DMS 273 (cell line): ENCODE data around the gene TCHP.
"Not testable (repeated sequence)": the region's sequence is repeated elsewhere in the genome, so short reads cannot be mapped to it uniquely, and the experiment has no call there.

ENCODE experiments used
- DNase-seq: peaks from one replicate; lab custom pipeline; 2025; ENCODE audit not compliant: unreplicated experiment; lab: John Stamatoyannopoulos, UW

Gene TCHP, protein sequence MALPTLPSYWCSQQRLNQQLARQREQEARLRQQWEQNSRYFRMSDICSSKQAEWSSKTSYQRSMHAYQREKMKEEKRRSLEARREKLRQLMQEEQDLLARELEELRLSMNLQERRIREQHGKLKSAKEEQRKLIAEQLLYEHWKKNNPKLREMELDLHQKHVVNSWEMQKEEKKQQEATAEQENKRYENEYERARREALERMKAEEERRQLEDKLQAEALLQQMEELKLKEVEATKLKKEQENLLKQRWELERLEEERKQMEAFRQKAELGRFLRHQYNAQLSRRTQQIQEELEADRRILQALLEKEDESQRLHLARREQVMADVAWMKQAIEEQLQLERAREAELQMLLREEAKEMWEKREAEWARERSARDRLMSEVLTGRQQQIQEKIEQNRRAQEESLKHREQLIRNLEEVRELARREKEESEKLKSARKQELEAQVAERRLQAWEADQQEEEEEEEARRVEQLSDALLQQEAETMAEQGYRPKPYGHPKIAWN

DNA sequence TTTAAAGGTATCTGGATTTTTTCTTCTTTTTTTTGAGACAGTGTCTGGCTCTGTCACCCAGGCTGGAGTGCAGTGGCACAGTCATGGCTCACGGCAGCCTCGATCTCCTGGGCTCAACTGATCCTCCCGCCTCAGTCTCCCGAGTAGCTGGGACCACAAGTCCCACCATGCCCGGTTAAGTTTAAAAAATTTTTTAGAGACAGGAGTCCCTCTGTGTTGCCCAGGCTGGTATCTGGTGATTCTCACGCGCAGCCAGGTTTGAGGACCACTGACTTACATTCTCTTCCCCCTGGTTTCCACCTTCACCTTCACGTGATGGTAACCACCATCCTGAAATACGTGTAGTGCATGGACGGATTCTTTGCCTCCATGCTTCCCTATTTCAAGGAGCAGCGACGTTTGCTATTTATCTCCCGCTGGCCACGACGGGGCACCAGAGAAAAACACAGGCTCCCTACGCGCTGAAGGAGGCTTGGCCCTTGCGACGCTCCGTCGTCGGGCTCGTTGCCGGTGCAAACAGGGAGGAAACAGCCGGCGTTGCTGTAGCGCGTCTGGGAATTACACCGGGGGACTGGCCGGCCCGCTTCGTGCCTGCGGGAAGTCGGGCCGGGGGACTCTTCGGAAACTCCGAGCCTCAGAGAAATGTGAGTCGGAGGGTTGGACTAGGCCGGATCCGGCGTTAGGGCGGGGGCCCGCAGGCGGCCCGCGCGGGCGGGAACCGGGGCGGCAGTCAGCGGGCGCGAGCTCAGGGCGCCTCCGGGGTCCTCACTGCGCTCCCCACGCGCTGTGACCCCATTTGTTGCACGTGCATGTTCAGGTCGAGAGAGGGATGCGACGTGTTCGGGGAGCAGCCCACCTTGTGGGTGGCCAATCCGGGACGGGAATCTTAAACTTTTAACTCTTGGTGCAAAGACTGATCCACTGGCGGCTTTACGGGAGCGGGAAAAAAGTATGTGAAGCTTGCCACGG lies at the start of gene TCHP:
TSS of gene TCHP (plus strand) at position 492 of the 969 bp plus-strand sequence. CDS start 2,753 bp downstream, outside the sequence.
- DNase-seq = peak; percentile 86

DNA sequence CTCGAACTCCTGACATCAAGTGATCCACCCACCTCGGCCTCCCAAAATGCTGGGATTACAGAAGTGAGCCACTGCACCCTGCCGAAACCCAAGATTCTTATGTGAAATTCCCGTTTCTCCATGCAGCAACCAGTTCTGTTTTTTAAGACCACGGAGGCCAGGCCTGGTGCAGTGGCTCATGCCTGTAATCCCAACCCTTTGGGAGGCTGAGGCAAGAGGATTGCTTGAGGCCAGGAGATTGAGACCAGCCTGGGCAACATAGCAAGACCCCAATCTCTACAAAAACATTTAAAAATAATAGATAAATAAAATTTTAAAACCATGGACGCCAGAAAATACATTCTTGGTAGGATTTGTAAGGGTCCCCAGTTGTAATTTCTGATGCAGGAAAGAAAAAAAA lies 49.6 kb upstream of the TCHP start:
- not testable (repeated sequence) for DNase-seq

DNA sequence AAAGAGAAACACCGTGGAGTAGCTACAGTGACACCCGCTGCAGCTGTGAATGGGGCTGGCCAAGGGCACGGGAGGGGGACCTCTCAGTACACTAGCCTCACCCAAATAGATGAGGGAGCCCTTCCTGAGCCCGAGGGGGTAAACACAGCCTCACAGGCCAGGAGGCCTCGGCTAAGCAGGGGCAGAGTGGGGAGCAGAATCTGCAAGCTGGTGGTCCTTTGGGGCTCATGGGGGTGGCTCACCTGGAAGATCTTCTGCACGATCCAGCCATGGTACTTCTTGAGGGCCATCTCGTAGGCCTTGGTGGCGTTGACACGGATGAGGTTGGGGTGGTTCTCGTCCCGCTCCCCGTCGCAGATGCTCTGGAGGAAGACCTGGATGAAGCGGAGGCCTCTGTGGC lies 44.7 kb upstream of the TCHP start:
- DNase-seq = no peak

DNA sequence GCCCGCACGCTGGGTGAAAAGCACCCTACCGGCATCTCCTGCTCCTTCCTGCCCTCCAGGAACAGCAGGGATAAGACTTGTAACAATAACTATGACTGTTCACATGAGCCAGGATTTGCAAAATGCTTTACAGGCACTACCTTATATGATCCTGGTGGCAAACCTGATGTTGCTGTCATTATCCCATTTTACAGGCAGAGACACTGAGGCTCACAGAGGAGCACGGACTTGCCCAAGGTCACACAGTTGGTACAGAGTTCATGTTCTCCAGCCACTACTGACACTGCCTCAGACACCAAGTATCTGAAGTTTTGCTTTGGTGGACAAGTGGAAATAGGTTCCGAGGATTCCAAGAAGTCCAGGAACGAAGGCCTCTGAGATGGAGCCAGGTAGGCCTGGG lies 42.4 kb upstream of the TCHP start:
- no peak for DNase-seq

DNA sequence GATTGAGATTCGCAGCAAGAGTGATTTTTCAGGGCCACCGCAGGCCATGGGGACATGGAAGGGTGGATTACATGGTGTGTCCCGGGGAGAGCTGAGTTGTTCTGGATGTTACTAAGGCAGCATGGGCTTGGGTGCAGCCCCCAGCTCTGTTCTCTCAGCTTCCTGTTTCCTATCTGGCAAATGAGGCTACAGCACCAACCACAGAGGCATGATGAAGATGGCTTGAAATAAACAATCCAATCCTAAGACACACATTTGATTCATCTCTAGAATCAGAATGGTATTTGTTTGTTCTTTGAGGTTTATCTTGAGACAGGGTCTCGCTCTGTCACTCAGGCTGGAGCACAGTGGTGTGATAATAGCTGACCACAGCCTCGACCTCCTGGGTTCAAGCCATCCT lies 41.3 kb upstream of the TCHP start:
- DNase-seq = no peak

DNA sequence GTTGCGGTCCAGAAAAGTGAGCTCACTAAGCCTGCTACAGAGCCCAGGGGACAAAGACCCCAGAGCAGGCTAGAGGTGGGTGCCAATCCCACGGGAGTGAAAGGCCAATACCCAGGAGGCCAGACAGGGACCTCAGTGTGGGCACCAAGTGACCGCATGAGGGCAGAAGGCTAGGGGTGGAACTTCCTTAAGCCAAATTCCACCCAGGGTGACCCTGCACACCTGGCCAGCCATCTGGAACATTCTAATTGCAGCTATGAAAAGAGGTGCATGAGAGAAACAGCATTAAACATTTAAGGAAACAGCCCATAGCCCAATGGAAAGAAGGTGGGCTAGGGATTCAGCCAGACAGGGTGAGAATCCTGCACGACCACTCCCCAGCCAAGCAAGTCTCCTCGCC lies 39.1 kb upstream of the TCHP start:
- DNase-seq = no peak

DNA sequence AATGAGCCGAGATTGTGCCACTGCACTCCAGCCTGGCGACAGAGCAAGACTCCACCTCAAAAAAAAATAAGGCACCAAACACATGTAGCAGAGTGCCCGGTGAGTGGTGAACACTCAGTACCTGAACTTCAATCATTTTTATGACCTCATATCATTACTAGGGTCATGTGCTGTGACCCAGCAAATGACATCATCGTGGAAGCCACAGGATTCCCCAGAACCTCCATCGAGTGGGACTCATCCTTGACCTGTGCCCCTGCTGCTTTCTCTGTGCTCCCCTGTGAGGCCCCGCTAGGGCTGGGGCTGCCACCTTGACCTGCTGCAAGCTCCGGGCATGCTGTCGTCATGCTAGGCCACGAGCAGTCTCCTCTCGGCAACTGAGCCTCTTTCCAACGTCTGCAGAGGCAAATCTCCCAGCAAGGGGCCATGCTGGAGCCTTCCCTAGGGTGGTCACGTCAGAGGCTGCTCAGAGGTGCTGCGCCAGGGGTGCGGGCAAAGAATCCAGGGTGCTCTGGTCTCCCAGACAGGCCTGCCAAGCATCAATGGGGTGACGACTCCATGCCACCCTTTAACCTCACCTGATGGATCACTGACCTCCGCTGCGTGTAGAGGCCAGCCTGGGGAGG lies 38.3 kb upstream of the TCHP start:
- DNase-seq = no peak

DNA sequence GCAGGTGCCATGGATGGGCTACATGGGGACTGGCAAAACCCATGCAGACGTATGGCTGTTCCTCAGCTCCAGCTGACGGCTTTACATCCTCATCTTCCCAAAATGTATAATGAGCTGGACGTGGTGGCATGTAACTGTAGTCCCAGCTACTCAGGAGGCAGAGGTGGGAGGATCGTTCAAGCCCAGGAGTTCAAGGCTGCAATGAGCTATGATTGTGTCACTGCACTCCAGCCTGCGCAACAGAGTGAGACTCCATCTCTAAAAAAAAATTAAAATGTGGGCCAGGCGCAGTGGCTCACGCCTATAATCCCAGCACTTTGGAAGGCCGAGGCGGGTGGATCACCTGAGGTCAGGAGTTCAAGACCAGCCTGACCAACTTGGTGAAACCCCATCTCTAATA lies 37.6 kb upstream of the TCHP start:
- not testable (repeated sequence) for DNase-seq

DNA sequence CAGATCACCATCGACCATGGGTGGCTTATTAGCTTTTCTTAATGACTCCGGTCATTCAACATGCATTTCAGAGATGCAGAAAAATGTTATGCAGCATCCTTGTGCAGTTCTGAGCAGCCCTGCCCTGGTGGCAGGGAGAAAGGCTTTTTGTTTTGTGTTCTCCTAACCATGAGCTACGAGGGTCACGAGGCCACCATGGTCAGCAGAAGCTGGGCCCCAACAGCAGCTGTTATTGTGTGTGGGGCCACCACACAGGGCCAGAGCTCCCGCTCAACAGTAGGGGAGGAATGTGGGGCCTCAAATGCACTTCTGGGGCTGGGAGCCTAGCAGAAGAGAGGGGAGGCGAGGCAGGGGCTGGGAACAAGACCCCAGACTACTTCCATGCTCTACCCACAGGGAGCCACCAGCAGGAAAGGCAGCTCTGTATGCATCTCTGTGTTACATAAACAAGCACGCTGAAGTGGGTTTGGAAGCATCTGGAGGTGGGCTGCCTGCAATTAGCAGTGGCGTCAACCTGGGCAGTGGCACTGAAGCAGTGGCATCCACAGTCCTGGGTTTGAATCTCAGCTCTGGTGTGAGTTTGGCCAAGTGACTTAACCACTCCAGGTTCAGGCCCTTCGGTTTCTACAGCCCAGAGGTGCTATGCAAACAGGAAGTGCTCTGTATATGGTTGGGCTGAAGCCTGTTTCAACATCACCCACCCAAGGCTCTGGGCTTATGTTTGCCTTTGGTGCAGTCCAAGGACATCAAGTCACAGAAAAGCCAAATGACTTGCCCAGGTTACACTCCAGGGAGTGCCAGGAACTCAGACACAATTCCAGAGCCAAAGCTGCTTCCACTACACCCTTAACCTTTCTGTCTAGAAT lies 36.0 kb upstream of the TCHP start:
- DNase-seq = no peak

DNA sequence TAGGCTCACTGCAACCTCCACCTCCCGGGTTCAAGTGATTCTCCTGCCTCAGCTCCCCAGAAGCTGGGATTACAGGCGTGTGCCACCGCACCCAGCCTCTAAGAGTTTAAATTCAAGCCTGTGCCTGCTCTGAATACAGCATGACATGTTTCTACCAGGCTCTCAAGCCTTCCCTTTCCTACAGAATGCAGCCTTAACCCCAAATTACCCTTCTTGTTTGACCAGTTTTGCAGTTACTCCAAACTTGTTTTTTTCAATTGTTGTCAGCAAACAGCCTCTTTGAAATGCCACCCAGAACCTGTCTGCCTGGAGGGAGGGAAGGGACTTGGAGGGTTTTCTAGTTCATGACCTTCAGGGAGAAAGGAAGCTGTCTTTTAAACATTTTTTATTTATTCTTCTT lies 35.2 kb upstream of the TCHP start:
- no peak for DNase-seq

DNA sequence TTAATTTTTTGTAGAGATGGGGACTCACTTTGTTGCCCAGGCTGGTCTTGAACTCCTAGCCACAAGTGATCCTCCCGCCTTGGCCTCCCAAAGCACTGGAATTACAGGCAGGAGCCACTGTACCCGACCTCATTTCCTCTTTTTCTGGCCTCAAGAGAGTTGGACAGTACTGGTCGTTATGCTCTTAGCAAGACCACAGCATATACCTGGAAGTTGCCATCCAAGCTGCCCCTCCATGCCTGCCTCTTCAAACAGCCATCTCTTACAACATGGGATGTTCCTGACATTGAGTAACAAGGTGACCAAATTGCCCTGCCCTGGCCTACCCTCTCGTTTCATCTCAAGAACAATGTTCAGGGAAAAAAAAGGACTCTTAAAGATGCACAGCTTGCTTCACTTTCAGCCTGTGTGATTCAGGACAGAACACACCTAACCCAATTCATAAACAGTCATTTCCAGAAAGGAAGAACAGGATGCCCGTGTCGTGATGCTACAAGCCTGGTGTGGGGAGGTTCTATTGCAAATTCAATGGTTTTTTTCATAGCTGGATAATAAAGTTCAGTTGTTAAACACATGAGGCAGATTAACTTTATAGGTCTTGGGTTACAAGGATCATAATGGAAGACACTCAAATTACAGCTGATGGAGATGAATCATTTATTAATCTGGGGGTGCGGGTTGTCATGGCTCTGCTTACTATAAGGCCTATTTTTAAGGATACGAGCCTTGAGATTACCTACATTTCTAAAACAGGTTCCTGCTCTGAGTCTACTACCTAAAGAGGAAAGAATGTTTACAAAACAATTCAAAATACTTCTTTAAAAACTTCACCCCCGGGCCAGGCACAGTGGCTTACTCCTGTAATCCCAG lies 31.7 kb upstream of the TCHP start:
- no peak for DNase-seq

DNA sequence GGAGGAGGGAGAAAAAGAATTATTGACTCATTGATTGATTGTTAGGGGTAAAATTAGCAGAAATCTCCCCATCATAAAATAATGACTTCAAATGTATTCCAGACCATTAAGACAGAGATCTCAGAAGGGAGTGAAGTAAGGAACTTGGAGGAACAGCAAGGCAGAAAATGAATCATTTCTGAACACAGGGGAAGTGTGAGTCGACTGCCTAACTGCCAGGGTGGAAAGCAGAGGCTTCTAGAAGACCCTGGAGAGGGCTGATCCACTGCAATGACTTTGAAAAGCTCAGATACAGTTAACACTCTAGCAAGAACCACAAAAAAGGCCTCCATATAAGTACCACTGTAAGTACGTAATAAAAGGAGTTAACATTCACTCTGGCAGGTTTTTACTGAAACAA lies 29.4 kb upstream of the TCHP start:
- no peak for DNase-seq

DNA sequence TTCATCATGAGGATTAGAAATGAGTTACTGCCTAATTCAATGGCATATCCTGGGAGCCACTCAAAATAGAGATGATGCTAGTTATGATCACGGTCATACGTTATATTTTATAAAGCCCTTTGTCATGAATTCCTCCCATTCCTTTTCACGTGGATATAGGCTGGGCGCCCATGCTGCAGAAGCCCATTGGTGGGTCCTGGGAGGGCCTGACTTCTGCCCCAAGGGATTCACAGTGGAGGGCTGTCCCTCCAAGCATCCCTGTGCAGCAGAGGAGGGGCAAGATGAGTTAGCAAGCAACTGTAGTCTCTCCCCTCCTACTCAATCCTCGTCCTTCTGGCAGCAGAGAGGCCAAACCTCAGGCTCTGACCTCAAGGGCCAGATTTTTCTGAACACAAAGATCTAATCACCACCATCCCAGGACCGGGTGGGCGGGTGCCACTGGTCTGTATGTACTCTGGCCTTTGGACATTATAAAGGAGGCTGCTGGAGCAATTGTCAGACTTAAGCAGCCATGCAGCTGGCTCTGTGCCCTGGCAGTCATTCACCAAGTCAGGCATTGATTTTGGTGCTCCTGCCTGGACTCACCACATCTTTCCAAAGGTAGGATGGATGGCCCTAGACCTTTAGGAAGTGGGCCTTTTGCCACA lies 28.3 kb upstream of the TCHP start:
- no peak for DNase-seq

DNA sequence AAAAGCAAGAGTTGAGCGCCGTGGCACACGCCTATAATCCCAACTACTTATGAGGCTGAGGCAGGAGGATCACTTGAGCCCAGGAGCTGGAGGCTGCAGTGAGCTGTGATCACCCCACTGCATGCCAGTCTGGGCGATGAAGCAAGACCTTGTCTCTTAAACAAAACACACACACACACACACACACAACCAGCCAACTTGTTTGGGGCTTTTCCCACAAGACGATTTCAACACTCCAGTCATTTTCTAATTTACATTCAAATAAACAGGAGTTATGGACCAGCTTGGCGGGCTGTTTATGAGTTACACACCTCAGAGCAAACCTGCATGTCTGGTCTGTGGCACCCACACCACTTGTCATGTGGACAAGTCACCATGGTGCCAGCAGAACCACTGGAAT lies 26.4 kb upstream of the TCHP start:
- no peak for DNase-seq

DNA sequence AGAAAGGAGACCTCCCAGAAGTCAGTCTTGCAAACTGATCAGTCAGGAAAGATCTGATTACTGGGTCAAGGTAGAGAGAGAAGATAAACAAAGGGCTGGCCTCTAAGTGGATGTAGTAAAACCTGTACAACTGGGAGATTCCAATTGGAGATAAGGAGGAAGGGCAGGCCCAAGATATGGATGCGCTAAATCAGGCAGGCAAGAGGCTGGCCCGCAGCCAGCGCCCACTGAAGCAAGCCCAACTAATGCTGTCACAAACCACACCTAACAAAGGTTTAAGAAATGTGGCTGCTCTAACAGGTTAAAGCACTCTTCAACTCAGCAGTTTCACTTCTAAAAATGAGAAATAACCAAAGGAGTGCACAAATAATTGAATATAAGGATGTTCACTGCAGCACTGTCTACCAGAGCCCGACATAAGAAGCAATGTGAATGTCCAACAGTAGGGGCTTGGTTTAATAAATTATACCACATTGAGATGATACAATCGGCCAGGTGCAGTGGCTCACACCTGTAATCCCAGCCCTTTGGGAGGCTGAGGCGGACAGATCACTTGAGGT lies 24.4 kb upstream of the TCHP start:
- peak; percentile 8 for DNase-seq

DNA sequence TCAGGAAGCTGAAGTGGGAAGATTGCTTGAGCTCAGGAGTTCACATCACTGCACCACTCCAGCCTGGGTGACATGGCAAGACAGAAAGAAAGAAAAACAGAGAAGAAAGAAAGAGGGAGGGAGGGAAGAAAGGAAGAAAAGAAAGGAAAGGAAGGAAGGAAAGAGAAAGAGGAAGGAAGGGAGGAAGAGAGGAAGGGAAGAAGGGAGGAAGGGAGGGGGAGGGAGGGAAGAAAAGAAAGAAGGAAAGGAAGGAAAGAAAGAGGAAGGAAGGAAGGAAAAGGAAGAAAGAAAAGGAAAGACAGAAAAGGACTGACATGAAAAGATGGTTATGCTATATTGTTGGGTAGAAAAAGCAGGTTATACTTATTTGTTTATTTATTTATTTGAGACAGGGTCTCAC lies 23.7 kb upstream of the TCHP start:
- DNase-seq = no peak

DNA sequence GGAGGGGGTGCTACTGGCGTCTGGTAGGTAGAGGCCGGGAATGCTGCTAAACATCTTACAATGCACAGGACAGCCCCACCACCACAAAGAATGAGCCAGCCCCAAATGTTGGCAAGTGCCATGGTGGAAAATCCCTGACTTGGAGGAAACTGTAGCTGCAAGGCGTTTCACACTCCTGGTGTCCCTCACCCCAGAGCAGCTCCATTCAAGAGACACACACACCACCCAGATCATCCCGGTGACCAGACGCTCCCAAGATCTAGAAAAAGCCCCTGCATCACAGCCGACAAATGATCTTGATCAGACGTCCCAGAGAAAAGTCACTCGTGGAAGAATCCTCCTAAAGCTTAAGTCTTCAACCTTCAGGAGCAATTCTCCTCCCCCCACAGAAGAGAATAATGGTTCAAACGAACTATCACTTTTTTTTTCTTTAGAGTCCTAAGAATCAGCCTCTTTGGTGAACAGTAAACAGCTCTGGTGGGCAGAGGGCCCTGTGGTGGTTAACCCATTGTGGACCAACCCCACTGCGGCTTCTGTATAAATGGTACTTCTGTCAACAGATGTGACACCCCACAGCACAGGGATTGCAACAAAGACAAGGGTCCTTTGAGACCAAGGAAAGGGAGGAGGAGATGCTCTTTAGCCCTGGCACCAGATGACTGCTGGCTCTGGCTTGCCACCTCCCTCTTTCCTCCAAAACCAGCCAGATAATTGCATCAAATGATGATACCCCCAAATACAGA lies 22.4 kb upstream of the TCHP start:
- DNase-seq = no peak

DNA sequence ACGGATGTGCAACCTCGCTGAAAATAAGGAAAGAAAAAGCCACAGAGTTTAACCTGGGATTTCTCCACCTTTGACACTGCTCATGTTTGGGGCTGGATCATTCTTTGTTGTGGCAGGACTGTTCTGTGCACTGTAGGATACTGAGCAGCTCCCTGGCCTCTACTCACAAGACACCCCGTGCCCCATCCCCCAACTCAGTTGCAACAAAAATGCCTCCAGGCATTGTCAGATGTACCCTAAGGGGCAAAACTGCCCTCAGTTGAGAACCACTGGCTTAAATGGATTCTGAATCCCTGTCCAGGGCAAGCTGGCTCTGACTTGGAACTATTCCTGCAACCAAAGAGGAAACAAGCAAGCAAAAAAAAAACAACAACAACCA lies 21.8 kb upstream of the TCHP start:
- DNase-seq = no peak
